ENCODE data around the gene GYG1.

- TF ChIP-seq EZH2 (IDR thresholded peaks at IDR 0.05; ENCODE audit: insufficient read depth, poor library complexity, severe bottlenecking): no peak
- no peak for TF ChIP-seq EZH2phosphoT487 (IDR thresholded peaks at IDR 0.05; ENCODE audit: insufficient read depth, low read depth)
Measured at GRCh38 chr3:149001727-149002126, 10.4 kb downstream of the GYG1 start.

All from GM23248 (cell line).